Placental epithelial cell (primary cell): Measurements from ENCODE around the gene ACE. TPM values are rescaled to one million over a fixed set of nuclear protein-coding genes. Genes with fewer than 3 reads are reported as not detected.

Experiments
- total RNA-seq: library from RNA; depleted of rRNA; stranded (reverse); fragments of >200 nt; gene quantifications from 2 replicates; pipeline ENCODE4 v1.2.3, GENCODE V29; 2012

The ACE gene
- 0.39 and 0.54 TPM in 2 replicates for total RNA-seq

DNA sequence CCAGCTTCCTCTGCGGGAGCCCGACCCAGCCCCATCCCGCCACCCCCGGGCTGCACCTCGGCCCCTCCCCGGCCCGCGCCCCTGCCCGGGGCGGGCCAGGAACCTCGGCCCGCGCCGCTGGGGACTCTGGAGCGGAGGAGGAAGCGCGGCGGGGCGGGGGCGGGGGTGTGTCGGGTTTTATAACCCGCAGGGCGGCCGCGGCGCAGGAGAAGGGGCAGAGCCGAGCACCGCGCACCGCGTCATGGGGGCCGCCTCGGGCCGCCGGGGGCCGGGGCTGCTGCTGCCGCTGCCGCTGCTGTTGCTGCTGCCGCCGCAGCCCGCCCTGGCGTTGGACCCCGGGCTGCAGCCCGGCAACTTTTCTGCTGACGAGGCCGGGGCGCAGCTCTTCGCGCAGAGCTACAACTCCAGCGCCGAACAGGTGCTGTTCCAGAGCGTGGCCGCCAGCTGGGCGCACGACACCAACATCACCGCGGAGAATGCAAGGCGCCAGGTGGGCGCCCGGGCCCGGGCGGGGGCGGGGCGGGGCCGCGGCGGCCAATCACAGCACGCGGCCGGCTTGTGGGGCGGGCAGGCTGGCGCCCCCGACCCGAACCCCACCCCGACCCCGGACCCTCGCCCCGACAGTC, at the start of gene ACE:
Gene ACE (plus strand): TSS at position 208 of the 626 bp plus-strand sequence. CDS start 34 bp downstream, at position 242.

DNA sequence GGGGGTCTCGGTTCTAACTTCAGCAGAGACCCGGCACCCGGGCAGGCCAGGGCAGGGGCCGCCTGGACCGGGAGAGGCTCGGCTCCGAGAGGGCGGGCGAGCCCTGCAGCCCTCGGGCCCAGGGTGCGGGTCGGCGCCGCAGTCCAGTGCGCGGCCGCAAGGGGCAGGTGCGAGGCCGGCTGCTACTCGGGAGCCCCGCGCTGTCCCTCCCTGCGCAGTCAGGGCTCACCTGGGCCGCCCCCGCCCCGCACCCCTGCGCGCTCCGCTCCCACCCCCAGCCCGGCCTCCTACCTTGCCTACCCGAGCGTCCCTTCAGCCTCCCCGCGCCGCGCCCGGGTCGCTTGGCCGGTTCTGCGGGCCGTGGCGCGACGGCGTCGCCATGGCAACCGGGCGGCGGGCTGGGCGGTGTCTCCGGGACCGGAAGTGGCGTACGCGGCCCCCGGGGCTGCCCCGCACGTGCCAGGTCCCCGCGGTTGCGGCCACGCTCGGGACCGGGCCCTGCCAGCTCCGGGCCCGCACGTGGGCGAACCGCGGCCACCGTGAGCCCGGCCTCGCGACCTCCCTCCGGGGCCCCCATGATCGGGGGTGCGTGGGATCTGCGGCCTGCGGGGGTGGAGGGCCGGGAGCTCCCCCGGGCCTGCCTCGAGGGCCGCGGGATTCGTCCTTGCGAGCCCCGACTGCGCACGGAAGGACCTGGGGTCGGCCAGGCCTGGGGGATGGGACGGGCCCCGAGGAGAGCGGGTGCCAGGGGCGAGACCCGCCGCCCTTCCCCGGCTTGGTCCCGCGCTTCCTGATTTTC, 30.7 kb upstream of the ACE start, which contains the start of gene CYB561:
Gene CYB561 (minus strand): TSS at position 353 of the 799 bp plus-strand sequence. CDS start 8,759 bp downstream, outside the sequence.

DNA sequence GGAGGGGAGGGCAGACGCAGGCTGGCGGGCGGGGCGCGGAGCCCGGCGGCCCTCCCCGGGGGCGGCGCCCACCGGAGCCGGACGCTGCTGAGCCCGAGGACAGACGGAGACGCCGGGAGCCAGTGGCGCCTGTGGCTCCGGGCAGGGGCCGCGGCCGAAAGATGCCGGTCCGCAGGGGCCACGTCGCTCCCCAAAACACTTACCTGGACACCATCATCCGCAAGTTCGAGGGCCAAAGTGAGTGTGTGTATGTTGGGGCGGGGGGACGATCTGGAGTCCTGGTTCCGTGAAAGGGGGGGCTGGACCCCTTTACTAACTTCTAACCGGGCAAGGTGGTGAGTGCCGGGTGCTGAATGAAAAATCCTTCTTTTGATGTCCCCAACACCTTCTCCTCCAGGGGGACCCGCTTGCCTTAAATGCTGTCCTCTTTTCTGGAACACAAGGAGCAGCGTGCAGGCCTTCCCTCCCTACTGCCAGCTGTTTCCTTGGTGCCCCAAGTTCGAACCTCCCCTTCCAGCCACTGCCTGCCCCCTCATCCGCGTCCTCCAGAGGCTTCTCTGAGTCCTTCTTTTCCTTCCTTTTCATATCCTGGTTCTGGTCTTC, 46.5 kb downstream of the ACE start, which contains the start of gene KCNH6:
Gene KCNH6 (plus strand): TSS at position 106 of the 603 bp plus-strand sequence. CDS start 56 bp downstream, at position 162.

Other genes starting within 250 kb of the ACE start
- 45.1 and 48.6 TPM in 2 replicates for gene CYB561, start 30.8 kb upstream of the ACE start, total RNA-seq
- gene KCNH6, start 46.3 kb downstream of the ACE start, total RNA-seq = not detected in 2 replicates
- 22.4 and 24.7 TPM in 2 replicates for gene DCAF7, start 73.4 kb downstream of the ACE start, total RNA-seq
- 16.9 and 21.6 TPM in 2 replicates for gene TACO1, start 123.8 kb downstream of the ACE start, total RNA-seq
- 27.9 and 28.3 TPM in 2 replicates for gene MAP3K3, start 145.4 kb downstream of the ACE start, total RNA-seq
- 8.2 and 9.8 TPM in 2 replicates for gene LIMD2, start 223.1 kb downstream of the ACE start, total RNA-seq